Stimulated activated CD4-positive, alpha-beta T cell treated with anti-CD3 and anti-CD28 coated beads, Interleukin-1b, Interleukin-23, amount 100 ng/mL, for 1 hour (primary cell): ENCODE data around the gene TEX9.
"Not testable (repeated sequence)": the region's sequence is repeated elsewhere in the genome, so short reads cannot be mapped to it uniquely, and the experiment has no call there.

Experiments
- DNase-seq, 2 donors: peaks; one replicate each; pipeline ENCODE4 v3.0.0-alpha.2; 2020; ENCODE audit warnings: low read depth in 2 of 2

TEX9 gene

DNA sequence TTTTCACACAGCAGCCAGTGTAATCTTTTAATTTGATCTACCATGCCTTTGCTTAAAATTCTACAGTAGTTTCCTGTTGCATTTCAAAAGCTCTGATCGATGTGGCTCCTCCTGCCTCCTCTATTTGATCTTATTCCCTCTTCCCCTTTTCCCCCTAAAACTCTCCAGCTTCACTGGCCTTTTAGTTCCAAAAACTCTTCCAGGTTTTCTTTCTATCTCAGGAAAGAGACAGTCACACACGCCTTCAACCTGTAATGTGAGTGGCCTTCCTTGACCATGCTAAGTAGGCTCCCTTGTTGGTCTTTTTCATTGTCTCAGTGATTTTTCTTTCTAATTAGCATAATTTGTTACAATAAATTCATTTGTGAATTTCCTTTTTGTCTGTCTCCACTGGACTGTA lies 985 bp downstream of the TEX9 start:
- no peak for DNase-seq

DNA sequence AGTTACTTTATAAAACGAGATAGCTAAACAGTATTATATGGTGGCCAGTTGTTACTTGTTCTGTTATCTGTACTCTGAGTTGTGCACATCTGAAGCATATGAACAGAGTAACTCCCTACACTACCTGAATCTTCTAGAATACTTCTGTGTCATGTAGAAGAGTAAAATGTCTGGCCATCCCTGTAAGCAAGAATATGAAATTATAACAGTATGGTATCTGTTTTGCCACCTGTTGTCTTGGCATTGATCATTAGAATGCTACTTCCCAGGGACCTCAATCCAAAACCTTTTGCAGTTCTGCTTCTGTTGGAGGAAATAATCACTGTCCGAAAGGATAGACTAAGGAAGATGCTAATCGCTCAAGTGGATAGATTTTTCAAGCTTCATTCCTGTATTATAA lies 1.9 kb downstream of the TEX9 start:
- DNase-seq: no peak

DNA sequence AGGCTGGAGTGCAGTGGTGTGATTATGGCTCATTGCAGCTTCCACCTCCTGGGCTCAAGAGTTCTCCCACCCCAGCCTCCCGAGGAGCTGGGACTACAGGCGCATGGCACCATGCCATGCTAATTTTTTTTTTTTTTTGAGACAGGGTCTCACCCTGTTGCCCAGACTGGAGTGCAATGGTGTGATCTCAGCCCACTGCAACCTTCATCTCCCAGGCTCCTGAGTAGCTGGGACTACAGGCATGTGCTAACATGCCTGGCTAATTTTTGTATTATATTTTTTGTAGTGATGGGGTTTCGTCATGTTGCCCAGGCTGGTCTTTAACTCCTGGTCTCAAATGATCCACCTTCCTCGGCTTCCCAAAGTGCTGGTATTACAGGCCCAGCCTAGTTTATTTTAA lies 4.0 kb downstream of the TEX9 start:
- no peak for DNase-seq

DNA sequence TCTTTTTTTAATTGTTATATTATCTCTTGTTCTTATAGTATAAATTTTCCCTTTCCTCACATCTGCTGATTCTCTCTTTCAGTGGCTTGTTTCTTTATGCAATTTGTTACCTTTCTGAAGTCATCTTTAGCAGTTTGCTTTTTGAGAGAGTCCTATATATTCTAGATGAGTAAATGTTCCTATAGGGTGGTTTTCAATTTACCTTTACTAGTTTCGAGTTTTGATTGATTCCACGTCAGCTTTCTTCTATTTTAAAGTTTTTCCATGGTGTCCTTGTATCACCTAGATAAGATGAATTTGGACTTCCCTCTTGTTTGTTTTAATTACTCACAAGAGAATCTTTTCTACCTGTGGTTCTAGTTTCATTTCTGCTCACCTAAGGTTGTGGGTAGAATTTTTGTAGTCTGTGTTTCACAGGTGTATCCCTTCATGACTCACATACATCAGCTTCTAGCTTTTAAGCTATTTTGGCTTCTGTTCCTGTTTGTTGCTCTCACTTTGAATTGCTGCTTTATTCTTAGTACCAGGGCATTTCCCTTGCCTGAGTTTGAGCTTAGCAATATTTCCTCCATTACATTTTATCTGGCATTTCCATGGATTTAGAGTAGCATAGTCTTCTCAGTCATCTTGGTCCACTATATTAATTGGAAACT lies 6.4 kb downstream of the TEX9 start:
- no peak for DNase-seq

DNA sequence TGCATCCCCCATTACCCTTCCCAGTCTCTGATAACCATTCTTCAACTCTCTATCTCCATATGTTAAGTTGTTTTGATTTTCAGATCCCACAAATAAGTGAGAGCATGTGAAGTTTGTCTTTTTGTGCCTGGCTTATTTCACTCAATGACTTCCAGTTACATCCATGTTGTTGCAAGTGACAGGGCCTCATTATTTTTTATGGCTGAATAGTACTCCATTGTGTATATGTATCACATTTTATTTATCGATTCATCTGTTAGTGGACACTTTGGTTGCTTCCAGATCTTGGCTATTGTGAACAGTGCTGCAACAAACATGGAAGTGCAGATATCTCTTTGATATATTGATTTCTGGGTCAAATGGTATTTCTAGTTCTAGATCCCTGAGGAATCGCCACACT lies 9.5 kb downstream of the TEX9 start:
- DNase-seq: not testable (repeated sequence)

DNA sequence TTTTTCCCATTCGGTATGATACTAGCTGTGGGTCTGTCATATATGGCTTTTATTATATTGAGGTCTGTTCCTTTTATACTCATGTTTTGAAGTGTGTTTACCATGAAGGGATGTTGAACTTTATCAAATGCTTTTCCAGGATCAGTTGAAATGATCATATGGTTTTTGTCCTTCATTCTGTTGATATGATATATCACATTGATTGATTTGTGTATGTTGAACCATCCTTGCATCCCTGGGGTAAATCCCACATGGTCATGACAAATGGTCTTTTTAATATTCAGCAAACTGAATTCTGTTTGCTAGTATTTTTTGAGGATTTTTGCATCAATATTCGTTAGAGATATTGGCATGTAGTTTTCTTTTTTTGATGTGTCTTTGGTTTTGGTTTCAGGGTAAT lies 12.6 kb downstream of the TEX9 start:
- not testable (repeated sequence) for DNase-seq

DNA sequence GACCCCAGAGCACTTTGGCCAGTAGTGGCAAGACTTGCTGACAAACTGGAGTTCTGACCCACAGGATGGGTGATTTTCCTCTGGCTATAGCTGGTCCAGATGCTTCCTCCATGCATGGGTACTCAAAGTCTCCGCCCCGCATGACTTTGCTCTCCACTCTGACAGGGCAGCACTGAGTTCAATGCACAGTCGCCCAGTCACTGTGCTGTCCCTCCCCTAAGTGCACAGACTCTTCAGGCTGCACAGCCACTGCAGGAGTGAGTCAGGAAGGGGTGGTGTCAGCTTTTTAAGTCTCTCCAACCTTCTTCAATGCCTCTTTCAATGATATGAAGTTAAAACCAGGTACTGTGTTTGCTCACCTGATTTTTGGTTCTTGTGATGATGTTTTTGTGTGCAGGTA lies 17.8 kb downstream of the TEX9 start:
- no peak for DNase-seq

DNA sequence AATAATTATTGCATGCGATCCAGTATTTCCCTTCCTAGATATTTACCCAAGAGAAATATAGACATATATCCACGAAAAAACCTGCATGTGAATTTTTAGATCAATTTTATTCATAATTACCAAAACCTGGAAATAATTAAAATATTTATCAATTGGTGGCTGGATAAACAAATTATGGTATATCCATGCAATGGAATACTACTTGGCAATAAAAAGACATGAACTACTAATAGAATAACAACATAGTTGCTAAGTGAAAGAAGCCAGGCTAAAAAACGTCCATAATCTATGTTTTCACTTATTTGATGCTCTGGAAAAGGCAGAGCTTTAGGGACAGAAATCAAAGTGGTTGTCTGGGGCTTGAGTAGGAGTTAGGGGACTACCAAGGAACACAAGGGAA lies 20.7 kb downstream of the TEX9 start:
- no peak for DNase-seq

DNA sequence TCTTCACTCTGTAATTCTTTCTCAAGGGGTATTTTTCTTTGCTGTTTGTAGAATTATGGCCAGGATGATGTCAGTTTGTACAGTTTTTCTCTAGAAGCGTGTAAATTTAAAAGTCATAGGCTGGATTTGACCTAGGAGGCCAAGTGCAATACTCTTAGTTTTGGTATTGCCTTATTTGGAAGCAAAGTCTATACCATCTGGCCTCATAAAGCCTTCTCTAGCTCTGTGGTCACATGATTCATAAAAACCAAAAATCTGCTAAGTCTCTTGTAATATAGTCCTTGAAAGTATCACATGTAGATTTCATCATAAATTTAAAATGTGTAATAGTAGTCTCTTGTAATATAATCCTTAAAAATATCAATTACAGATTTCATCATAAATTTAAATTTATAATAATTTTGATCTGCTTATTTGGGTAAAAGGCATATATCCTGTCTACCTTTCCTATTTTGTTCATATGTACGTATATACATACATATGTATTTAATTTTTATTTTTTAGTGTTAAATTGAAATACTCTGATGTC lies 25.6 kb downstream of the TEX9 start:
- no peak for DNase-seq

DNA sequence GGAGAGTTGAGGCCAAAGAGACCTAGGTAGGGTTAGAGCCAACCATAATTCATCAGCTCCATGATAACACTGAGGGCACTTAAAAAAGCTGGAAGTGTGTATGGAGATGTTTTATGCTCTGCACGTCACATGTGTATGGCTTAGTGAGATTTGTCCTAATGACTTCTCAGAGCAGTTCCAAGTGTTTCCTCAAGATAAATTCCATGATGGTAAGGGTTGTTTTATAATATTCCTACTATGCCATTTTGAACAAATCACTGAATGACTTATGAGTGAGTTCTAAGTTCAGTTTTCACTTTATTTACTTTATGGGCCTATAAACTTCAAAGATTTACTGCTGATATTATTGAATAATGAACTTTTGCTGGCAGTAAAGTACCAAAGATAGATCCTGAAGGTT lies 28.1 kb downstream of the TEX9 start:
- DNase-seq: no peak

DNA sequence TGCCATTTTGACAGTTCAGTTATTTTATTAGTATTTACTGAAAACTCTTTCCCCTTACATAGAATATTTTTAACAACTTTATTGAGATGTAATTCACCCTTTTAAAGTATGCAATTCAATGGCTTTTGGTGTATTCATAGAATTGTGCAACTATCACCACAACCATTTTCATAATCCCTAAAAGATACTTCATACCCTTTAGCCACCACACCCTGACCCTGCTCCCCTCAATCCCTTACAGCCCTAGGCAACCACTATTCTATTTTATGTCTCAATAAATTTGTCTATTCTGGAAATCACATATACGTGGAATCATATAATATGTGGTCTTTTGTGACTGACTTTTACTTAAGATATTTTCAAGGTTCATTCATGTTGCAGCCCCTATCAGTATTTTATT lies 29.7 kb downstream of the TEX9 start:
- no peak for DNase-seq

DNA sequence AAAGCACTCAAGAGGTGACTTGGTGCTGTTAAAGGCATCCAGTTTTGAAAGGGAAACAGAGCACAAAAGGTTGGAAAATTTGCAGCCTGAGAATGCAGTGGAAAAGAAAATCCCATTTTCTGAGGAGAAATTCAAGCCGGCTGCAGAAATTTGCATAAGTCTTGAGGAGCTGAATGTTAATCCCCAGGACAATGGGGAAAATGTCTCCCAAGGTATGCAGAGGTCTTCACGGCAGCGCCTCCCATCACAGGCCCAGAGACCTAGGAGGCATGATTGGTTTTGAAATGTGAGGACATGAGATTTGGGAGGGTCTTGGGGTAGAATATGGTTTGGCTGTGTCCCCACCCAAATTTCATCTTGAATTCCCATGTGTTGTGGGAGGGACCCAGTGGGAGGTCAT lies 32.1 kb downstream of the TEX9 start:
- not testable (repeated sequence) for DNase-seq

DNA sequence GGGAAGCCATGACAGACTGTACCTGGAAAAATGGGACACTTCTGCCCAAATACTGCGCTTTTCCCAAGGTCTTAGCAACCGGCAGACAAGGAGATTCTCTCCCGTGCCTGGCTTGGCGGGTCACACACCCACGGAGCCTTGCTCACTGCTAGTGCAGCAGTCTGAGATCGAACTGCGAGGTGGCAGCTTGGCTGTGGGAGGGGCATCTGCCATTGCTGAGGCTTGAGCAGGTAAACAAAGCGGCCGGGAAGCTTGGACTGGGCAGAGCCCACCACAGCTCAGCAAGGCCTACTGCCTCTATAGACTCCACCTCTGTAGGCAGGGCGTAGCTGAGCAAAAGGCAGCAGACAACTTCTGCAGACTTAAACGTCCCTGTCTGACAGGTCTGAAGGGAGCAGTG lies 34.0 kb downstream of the TEX9 start:
- DNase-seq: not testable (repeated sequence)

DNA sequence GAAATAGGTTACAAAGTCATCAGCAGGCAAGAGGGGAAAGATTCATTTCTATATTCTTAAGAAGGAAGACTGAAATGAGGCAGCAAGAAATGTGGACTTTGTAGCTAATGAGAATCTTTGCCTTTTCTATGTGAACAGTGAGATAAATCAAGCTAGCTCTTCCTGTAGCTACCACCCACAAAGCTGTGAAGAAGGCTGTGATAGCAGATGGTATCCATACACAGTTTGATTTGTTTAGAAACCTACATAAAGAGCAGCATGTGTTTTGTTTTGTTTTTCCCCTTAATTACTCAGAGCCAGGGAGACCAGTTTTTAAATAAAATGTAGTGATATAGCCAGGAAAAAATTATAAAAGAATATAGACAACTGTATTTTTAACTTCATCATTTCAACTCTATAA lies 45.5 kb downstream of the TEX9 start:
- no peak for DNase-seq

DNA sequence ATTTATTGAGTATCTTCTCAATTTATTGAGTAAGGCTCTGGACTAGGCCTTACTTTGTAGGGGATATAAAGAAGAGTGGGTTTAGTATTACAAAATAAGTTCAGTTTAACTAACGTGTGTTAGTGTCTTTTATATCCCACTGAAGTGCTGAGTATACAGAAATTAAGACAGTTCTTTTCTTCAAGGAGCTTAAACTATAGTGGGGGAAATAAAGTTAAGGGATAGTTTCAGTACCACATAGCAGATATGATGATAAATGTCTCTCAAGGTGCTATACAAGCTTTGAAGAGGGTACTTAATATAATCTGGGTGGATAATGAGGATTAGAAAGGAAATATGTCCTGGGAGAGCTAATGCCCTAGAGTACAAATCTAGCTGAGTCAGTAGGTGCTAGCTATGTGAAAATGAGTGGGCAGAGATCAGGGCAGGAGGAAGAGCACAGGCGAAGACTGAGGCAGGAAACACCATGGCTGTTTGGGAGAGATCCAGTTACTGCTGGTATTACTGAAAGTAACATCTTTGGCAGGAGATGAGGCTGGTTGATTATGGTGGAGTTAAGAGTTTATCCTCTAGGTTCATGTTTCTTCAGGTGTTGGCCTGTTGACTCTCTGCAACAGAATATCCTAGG lies 46.0 kb downstream of the TEX9 start:
- no peak for DNase-seq

DNA sequence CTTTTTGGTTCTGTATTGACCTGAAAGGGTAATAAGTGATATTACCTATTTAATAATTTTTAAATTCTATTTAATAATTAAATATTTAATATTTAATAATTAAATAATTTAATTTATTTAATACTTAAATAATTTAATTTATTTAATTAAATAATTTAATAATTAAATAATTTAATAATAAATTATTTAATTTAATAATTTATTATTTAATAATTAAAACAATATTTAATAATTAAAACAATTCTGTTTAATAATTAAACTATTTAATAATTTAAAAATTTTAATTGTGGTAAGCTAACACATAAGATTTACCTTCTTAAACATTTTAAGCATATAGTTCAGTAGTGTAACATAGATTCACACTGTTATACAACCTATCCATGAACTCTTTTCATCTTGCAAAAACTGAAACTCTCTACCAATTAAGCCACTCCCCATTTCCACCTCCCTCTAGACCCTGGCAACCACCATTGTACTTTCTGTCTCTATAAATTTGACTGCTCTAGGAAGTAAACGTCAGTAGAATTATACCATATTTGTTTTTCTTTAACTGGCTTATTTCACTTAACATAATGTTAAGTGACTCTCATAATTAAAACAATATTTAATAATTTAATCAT lies 48.0 kb downstream of the TEX9 start:
- DNase-seq: not testable (repeated sequence)

DNA sequence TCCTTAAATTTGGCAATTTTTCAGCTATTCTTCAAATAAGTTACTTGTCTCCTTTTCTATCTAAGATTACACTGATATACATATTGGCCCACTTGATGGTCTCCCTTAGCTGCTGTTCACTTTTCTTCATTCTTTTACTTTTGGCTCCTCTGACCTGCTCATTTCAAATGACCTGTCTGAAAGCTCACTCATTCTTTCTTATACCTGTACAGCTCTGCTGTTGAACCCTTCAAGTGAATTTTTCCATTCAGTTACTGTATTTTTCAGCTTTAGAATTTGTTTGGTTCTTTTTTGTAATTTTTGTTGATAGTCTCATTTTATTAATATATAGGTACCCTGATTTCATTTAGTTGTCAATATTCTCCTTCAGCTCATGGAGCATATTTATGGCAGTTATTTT lies 60.0 kb downstream of the TEX9 start:
- DNase-seq: no peak

DNA sequence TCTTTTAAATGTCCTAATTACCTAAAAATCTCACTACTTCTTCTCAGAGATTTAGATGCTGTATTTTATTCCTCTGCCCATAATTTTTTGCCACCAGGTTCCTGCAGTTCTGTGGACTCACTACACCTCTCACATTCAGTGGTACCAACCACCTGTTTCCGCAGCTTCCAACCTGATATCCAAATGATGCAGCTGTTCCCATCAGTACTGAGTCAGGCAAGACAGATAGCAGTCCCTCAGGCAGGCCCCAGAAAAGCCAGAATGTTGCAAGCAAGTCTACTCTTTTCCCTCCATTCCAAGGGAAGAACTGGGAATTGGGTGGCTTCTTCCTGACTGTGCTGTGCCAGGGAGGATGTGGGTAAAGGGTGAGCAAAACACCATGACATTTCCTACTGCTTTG lies 60.8 kb downstream of the TEX9 start:
- no peak for DNase-seq

DNA sequence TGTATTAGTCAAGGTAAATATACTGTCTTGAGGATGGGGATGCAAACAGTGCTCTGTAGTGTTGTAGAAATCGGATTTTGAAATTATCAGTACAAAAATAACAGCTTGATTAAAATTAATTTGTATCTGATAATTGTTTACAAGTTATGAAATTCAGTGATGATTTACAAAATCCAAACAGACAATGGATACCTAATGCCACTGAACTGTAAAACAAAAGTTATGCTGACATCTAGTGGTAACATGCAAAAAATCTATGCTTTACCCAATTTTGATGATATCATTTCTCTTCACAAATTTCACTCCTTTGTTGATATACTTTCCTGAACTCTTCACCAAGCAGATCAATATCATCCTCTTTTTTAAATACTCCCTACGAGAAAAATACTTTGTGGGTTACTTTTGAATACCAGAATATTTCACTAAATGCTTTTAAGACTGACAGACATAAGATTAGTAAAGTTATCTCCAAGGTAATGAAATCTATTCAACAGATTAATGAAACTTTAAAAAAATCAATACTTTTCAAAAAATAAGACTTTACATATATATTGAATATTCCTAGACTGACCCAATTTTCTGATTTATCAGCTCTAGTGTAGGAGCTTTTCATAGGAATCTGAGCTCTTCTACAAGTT lies 63.7 kb downstream of the TEX9 start:
- DNase-seq: no peak

DNA sequence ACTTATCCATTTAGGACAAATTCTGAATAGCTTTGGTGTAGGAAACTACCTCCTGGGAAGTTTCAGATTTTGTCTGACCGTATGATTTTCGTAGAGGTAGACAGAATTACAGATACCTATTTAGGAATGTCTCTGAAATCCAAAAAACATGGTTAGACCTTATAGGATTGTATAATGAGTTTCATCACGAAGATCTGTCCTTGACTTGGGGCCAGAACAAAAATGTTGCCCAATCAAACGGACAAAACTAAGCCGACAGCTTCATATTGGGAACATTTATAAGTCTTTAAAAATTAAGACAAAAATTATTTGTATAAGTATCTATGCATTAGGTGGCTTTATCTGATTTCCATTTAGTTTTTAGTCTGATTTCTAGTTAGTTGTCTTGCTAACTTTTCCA lies 67.1 kb downstream of the TEX9 start:
- DNase-seq: no peak

DNA sequence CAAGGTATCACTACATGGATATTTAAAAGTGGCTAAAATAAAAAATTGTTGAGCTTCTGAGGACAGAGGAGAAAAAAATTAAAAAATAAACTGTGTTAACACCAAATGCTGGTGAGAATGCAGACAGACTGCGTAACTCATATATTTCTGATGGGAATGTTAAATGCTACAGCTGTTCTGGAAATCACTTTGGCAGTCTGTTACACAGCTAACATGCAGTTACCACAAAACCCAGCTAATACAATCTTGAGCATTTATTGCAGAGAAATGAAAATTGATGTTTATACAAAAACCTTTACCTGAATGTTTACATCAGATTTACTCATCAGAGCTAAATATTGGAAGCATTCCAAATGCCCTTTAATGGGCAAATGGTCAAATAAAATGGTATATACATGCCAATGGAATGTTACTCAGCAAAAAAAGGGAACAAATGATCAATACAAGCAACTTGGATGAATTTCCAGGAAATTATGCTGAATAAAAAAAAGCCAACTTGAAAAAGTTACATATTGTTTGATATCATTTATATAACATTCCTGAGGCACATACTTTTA lies 75.1 kb downstream of the TEX9 start:
- DNase-seq: no peak

DNA sequence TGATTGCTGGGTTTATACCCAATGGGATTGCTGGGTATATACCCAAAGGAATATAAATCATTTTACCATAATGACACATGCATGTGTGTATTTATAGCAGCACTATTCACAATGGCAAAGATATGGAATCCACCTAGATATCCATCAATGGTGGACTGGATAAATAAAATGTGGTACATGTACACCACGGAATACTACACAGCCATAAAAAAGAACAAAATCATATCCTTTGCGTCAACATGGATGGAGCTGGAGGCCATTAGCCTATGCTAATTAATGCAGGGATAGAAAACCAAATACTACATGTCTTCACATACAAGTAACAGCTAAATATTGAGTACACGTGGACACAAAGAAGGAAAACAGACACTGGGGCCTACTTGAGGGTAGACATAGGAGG lies 77.1 kb downstream of the TEX9 start:
- DNase-seq: no peak

DNA sequence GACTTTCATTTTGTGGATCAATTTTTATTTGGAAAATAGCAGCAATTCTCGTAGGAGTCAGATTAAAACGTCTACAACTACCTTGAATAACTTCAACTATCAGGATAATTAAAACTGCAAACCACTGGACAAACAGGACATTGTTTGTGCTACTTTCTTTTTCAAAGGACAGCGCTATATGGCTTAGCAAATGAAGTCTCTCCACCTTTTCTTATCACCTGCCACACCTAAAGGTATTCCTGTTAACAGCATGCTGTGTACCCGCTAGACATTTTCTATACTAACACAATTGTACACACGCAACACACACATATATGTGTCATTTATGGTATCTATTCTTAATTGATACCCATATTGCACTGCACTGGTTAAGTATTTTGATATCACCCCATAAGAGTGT lies 80.5 kb downstream of the TEX9 start:
- DNase-seq: no peak
